HG03159 (cell line): ENCODE measurements around the gene ETV1.

Experiments used
- ATAC-seq: cut with Tn5 transposase; IDR thresholded peaks from one replicate; pipeline ENCODE4 v1.9.1; 2021; ENCODE audit warnings: mild to moderate bottlenecking, moderate library complexity; ENCODE audit not compliant: unreplicated experiment

Gene ETV1

GRCh38 chr7:13989126-13989948 lies at the start of gene ETV1:
Gene ETV1 (minus strand): TSS chr7:13989666. CDS start chr7:13989052, 614 bp downstream.
- ATAC-seq = no peak

- no peak for ATAC-seq
These were observed 34.9 kb upstream of the ETV1 start for GRCh38 chr7:14024406-14024805.

- no peak for ATAC-seq
These were observed 34.4 kb upstream of the ETV1 start for GRCh38 chr7:14023838-14024237.

- no peak for ATAC-seq
These were observed 33.9 kb upstream of the ETV1 start for GRCh38 chr7:14023342-14023741.

GRCh38 chr7:14021069-14021468 lies 31.6 kb upstream of the ETV1 start:
- no peak for ATAC-seq

- no peak for ATAC-seq
These were observed 31.0 kb upstream of the ETV1 start for GRCh38 chr7:14020339-14020900.

GRCh38 chr7:14018751-14019150 lies 29.3 kb upstream of the ETV1 start:
- no peak for ATAC-seq

DNA sequence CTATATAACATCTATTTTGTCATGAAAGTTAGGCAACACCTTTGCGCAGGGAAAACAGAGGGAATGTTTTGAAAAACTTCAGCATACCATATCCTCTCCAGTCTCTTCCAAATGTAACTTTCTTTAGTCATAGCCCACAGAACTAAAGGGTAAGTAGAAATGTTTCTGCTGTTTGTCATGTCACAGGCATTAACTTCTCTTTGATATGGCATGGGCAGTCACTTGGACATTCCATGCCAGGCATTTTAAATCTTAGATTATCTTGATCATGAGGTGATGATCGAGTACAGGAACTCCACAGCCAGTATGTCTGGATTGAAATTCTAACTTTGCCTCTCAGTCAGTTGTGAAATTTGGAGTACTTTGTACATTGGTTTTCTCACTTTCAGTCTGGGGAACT lies 27.5 kb upstream of the ETV1 start:
- no peak for ATAC-seq

- no peak for ATAC-seq
These were observed 24.4 kb upstream of the ETV1 start for GRCh38 chr7:14013898-14014297.

GRCh38 chr7:14009453-14010418 lies 20.3 kb upstream of the ETV1 start:
- no peak for ATAC-seq

DNA sequence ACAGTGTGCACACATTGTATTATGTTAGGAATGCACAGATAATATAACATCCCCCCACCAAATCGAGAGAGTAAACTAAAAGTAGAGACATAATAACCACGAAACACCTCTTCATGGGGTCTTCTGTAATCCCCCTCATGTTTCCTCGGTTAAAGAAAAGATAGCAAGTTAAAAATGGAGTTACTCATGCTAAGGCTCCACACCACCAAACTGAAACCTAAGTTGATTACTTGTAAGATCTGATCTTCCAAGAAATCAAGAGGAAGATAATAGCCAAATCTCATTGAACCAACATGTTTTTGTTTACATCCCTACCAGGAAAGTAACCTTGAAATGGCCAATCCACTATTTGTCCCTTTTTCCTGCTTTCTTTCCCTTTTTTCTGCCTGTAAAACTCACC lies 11.7 kb upstream of the ETV1 start:
- ATAC-seq = no peak

DNA sequence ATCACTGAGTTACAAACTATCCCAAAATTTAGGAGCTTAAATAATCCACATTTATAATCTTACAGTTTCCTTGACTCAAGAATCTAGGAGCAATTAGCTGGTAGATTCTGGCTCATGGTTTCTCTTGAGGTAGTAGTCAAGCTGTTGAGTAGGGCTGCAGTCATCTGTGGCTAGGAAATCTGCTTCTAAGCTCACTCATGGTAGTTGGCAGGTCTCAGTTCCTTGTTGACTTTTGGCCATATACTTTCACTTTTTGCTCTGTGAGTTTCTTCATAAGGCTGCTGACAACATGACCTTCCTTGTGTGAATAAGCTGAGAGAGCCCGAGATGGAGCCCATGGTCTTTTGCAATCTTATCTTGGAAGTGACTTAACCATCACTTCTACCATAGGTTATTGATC lies 10.8 kb upstream of the ETV1 start:
- no peak for ATAC-seq

GRCh38 chr7:13998866-13999265 lies 9.4 kb upstream of the ETV1 start:
- ATAC-seq = no peak

DNA sequence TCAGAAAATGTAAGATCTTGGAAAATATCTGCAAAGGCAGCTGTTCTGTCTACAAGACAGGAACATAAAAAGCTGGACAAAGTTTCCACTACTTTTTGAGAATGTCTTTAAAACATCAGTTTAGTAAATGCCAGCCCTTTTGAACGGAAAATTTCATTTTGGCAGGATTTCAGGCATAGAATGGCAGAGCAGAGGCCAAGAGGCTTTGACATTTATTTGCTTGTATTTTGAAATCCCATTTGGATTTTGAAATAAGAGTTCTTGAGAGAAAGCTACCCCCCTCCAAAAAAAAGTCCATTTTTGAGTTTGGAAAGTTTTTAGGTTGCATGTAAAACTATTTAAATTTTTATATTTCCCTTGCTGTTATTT lies 3.1 kb upstream of the ETV1 start:
- no peak for ATAC-seq

DNA sequence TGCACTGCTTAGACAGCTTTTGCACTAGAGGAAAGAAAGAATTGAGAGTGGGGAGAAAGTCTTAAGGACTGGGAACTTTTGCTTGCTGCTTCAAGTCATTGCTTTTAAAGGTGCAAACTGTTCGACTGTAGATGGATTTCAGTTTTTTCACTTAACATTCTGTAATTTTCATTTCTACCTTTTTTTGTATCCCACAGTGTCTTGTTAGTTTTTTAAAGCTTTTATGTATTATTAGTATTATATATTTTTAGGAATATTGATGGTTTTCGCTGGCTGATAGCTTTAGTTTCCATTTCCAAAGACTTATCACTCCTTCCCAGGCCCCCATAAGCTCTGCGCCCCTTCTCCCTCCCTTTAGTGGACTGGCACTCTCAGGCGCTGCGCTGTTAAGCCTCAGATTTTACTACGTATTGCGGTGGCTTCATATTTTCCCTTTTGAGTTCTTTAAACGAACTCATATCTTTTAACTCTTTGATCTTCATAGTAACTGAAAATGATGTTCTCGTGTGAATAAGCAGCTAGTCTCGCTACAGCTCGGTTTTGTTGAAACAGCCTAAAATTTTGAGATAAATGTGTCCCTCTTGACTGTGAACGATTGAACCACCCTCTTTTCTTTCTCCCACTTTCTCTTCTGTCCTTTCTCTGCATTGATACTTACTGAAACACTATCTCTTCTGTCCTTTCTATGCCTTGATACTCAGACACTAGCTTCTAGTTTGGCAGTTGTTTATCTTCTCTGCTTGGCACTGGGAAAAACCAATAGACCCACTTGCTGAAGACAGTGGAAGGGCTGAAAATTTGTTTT lies 2.5 kb upstream of the ETV1 start:
- no peak for ATAC-seq

DNA sequence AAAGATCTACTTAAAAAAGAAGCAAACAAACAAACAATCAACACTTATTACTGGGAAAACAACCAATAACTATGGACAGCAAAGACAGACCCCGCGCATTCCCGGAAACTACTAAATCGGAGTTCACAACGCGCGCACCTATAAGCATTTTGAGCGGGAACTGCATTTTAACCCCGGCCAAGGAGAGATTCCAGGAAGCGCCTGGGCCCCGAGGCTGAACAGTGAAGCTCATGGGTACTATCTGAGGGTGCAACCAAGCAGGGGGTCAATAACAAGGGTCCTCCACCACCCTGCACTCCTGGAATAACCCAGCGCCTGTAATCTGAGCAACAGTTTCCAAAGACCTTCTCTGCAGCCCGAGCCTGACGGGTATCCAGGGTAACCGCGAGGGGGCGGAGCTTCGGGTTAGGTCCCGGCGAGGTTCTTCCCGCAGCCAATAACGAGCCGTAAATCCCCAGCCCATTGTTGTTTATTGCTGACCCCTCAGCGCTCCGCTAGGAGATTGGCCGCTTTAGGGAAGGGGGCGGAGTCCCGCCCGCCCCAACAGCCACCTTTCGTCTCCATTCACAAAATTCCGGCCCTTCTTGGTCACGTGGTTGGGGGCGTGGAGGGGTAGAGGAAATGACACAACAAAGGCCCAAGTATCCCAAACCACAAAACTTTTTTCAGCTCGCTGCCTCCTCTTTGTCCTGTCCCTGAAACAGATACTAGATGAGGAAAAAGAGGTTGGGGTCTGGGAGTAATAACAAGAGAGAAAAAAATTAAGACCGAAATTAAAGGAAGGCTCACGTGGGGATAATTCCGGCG lies 1.7 kb upstream of the ETV1 start:
- peak; percentile 72 for ATAC-seq

GRCh38 chr7:13990319-13990983 lies 985 bp upstream of the ETV1 start:
- ATAC-seq = peak; percentile 67

- no peak for ATAC-seq
These were observed 461 bp upstream of the ETV1 start for GRCh38 chr7:13989949-13990305.

GRCh38 chr7:13988731-13989125 lies 738 bp downstream of the ETV1 start:
- ATAC-seq = no peak
